ENCODE results near the gene FOXK1.
A peak's percentile ranks its signal among the peaks of the same experiment; 100 is the strongest.

The FOXK1 gene

GRCh38 chr7:4727914-4728705 is 46.0 kb downstream of the FOXK1 start:
- no peaks in the 10 kb centered on the region for H3K9me3 ChIP-seq (replicated peaks; ENCODE audit: low read length)
- no peak overlapping the region for H3K4me3 ChIP-seq (ENCODE audit: low read length)
- peaks cover 22% of the 10 kb centered on the region for H3K36me3 ChIP-seq (ENCODE audit: insufficient read depth, low read length)
- no peak overlapping the region for H3K9ac ChIP-seq (ENCODE audit: low read depth, low read length)
- no peak overlapping the region for H3K4me2 ChIP-seq (ENCODE audit: low read length)
- no peaks in the 10 kb centered on the region for H3K27me3 ChIP-seq (ENCODE audit: control insufficient read depth, insufficient read depth, low read length)
- H3K4me1 ChIP-seq (ENCODE audit: control insufficient read depth, insufficient read depth, low read length), result peaks cover 21% of the 10 kb centered on the region

GRCh38 chr7:4729266-4729665 is 47.2 kb downstream of the FOXK1 start:
- peaks cover 20% of the 10 kb centered on the region for H3K36me3 ChIP-seq (ENCODE audit: insufficient read depth, low read length)
- no peak overlapping the region for H3K9ac ChIP-seq (ENCODE audit: low read depth, low read length)
- no peaks in the 10 kb centered on the region for H3K9me3 ChIP-seq (replicated peaks; ENCODE audit: low read length)
- H3K4me1 ChIP-seq (ENCODE audit: control insufficient read depth, insufficient read depth, low read length), result peaks cover 18% of the 10 kb centered on the region
- H3K4me3 ChIP-seq (ENCODE audit: low read length), result no peak overlapping the region
- no peaks in the 10 kb centered on the region for H3K27me3 ChIP-seq (ENCODE audit: control insufficient read depth, insufficient read depth, low read length)
- no peak overlapping the region for H3K4me2 ChIP-seq (ENCODE audit: low read length)

- Histone ChIP-seq H3K9me3 (replicated peaks; ENCODE audit: low read length) (no peaks in the 10 kb centered on the region), H3K4me2 (ENCODE audit: low read length) (no peak overlapping the region), H3K9ac (ENCODE audit: low read depth, low read length) (no peak overlapping the region), H3K36me3 (ENCODE audit: insufficient read depth, low read length) (peaks cover 20% of the 10 kb centered on the region), H3K4me1 (ENCODE audit: control insufficient read depth, insufficient read depth, low read length) (peaks cover 9% of the 10 kb centered on the region), H3K27me3 (ENCODE audit: control insufficient read depth, insufficient read depth, low read length) (no peaks in the 10 kb centered on the region), H3K4me3 (ENCODE audit: low read length) (no peak overlapping the region)
Measured at GRCh38 chr7:4730276-4730675, 48.2 kb downstream of the FOXK1 start.

GRCh38 chr7:4730971-4731370 is 48.9 kb downstream of the FOXK1 start:
- Histone ChIP-seq H3K36me3 (ENCODE audit: insufficient read depth, low read length) (peaks cover 20% of the 10 kb centered on the region), H3K4me1 (ENCODE audit: control insufficient read depth, insufficient read depth, low read length) (peaks cover 2% of the 10 kb centered on the region), H3K27me3 (ENCODE audit: control insufficient read depth, insufficient read depth, low read length) (no peaks in the 10 kb centered on the region), H3K4me3 (ENCODE audit: low read length) (no peak overlapping the region), H3K4me2 (ENCODE audit: low read length) (no peak overlapping the region), H3K9ac (ENCODE audit: low read depth, low read length) (no peak overlapping the region), H3K9me3 (replicated peaks; ENCODE audit: low read length) (no peaks in the 10 kb centered on the region)

- H3K4me1 ChIP-seq (ENCODE audit: control insufficient read depth, insufficient read depth, low read length), result no peaks in the 10 kb centered on the region
- H3K4me3 ChIP-seq (ENCODE audit: low read length), result no peak overlapping the region
- H3K9me3 ChIP-seq (replicated peaks; ENCODE audit: low read length), result no peaks in the 10 kb centered on the region
- no peak overlapping the region for H3K9ac ChIP-seq (ENCODE audit: low read depth, low read length)
- H3K36me3 ChIP-seq (ENCODE audit: insufficient read depth, low read length), result peaks cover 20% of the 10 kb centered on the region
- no peaks in the 10 kb centered on the region for H3K27me3 ChIP-seq (ENCODE audit: control insufficient read depth, insufficient read depth, low read length)
- no peak overlapping the region for H3K4me2 ChIP-seq (ENCODE audit: low read length)
Measured at GRCh38 chr7:4731803-4732202, 49.7 kb downstream of the FOXK1 start.

- Histone ChIP-seq H3K27me3 (ENCODE audit: control insufficient read depth, insufficient read depth, low read length) (no peaks in the 10 kb centered on the region), H3K4me1 (ENCODE audit: control insufficient read depth, insufficient read depth, low read length) (peaks cover 10% of the 10 kb centered on the region), H3K9ac (ENCODE audit: low read depth, low read length) (no peak overlapping the region), H3K36me3 (ENCODE audit: insufficient read depth, low read length) (peaks cover 7% of the 10 kb centered on the region), H3K9me3 (replicated peaks; ENCODE audit: low read length) (no peaks in the 10 kb centered on the region), H3K4me3 (ENCODE audit: low read length) (no peak overlapping the region), H3K4me2 (ENCODE audit: low read length) (no peak overlapping the region)
Measured at GRCh38 chr7:4733936-4734528, 51.9 kb downstream of the FOXK1 start.

- Histone ChIP-seq H3K9me3 (replicated peaks; ENCODE audit: low read length) (no peaks in the 10 kb centered on the region), H3K27me3 (ENCODE audit: control insufficient read depth, insufficient read depth, low read length) (no peaks in the 10 kb centered on the region), H3K36me3 (ENCODE audit: insufficient read depth, low read length) (peaks cover 7% of the 10 kb centered on the region), H3K4me2 (ENCODE audit: low read length) (no peak overlapping the region), H3K4me3 (ENCODE audit: low read length) (no peak overlapping the region), H3K4me1 (ENCODE audit: control insufficient read depth, insufficient read depth, low read length) (peaks cover 18% of the 10 kb centered on the region), H3K9ac (ENCODE audit: low read depth, low read length) (no peak overlapping the region)
Measured at GRCh38 chr7:4734587-4735345, 52.7 kb downstream of the FOXK1 start.

GRCh38 chr7:4737300-4737699 is 55.2 kb downstream of the FOXK1 start:
- Histone ChIP-seq H3K9ac (ENCODE audit: low read depth, low read length) (no peak overlapping the region), H3K4me1 (ENCODE audit: control insufficient read depth, insufficient read depth, low read length) (peaks cover 20% of the 10 kb centered on the region), H3K9me3 (replicated peaks; ENCODE audit: low read length) (no peaks in the 10 kb centered on the region), H3K36me3 (ENCODE audit: insufficient read depth, low read length) (peaks cover 12% of the 10 kb centered on the region), H3K27me3 (ENCODE audit: control insufficient read depth, insufficient read depth, low read length) (no peaks in the 10 kb centered on the region), H3K4me2 (ENCODE audit: low read length) (no peak overlapping the region), H3K4me3 (ENCODE audit: low read length) (no peak overlapping the region)

GRCh38 chr7:4738711-4739527 is 56.8 kb downstream of the FOXK1 start:
- Histone ChIP-seq H3K9me3 (replicated peaks; ENCODE audit: low read length) (no peaks in the 10 kb centered on the region), H3K4me2 (ENCODE audit: low read length) (peak overlapping the region; percentile 82), H3K36me3 (ENCODE audit: insufficient read depth, low read length) (peaks cover 14% of the 10 kb centered on the region), H3K4me3 (ENCODE audit: low read length) (peak overlapping the region; percentile 59), H3K9ac (ENCODE audit: low read depth, low read length) (peak overlapping the region; percentile 77), H3K4me1 (ENCODE audit: control insufficient read depth, insufficient read depth, low read length) (peaks cover 21% of the 10 kb centered on the region), H3K27me3 (ENCODE audit: control insufficient read depth, insufficient read depth, low read length) (no peaks in the 10 kb centered on the region)

- Histone ChIP-seq H3K4me2 (ENCODE audit: low read length) (peak overlapping the region; percentile 82), H3K4me1 (ENCODE audit: control insufficient read depth, insufficient read depth, low read length) (peaks cover 27% of the 10 kb centered on the region), H3K27me3 (ENCODE audit: control insufficient read depth, insufficient read depth, low read length) (no peaks in the 10 kb centered on the region), H3K9me3 (replicated peaks; ENCODE audit: low read length) (no peaks in the 10 kb centered on the region), H3K4me3 (ENCODE audit: low read length) (peak overlapping the region; percentile 59), H3K9ac (ENCODE audit: low read depth, low read length) (peak overlapping the region; percentile 77), H3K36me3 (ENCODE audit: insufficient read depth, low read length) (peaks cover 16% of the 10 kb centered on the region)
Measured at GRCh38 chr7:4739528-4739992, 57.5 kb downstream of the FOXK1 start.

GRCh38 chr7:4740796-4741195 is 58.7 kb downstream of the FOXK1 start:
- Histone ChIP-seq H3K4me3 (ENCODE audit: low read length) (no peak overlapping the region), H3K27me3 (ENCODE audit: control insufficient read depth, insufficient read depth, low read length) (no peaks in the 10 kb centered on the region), H3K9me3 (replicated peaks; ENCODE audit: low read length) (no peaks in the 10 kb centered on the region), H3K4me1 (ENCODE audit: control insufficient read depth, insufficient read depth, low read length) (peaks cover 37% of the 10 kb centered on the region), H3K4me2 (ENCODE audit: low read length) (no peak overlapping the region), H3K36me3 (ENCODE audit: insufficient read depth, low read length) (peaks cover 16% of the 10 kb centered on the region), H3K9ac (ENCODE audit: low read depth, low read length) (no peak overlapping the region)
